Measurements from ENCODE around the gene RNF8. TPM values are rescaled to one million over a fixed set of nuclear protein-coding genes. Genes with fewer than 3 reads are reported as not detected.
"Not testable (repeated sequence)": the region's sequence is repeated elsewhere in the genome, so short reads cannot be mapped to it uniquely, and the experiment has no call there.

RNF8 gene
- total and polyA plus RNA-seq, 2 donors (not counting 3 experiments of a cell fraction or from before 2014, with no cell fraction given) = 16.6 to 27.3 TPM

DNA sequence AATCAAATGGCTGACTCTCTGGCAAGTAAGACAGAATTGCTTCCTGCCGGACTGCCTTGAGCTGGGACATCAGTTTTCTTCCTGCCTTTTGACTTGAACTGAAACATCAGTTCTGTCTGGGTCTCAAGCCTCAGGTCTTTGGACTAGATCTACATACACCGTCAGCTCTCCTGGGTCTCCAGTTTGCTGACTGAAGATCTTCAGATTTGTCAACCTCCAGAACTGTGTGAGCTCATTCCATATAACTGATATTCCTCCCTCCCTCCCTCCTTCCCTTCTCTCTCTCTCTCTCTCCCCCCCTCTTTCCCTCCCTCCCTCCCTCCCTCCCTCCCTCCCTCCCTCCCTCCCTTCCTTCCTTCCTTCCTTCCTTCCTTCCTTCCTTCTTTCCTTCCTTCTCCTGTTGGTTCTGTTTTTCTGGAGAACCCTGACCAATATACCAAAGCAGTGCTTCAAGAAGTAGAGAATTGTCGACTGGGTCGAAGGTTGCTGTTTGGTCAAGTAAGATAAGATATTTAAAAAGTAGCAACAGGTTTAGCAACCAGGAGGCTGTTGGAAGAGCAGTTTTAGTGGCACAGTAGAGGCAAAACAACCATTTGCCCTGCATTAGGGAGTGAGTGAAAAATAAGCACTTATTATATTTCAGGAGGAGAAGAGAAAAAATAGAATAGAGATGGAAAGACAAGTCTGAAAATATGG is 46.2 kb downstream of the RNF8 start:
- H3K36me3 ChIP-seq (ENCODE audit: control insufficient read depth in 2 of 2, extremely low read depth in 1 of 2, insufficient read depth in 2 of 2, low read length in 2 of 2) = peaks cover 0 to 3% of the 10 kb centered on the region in 2 experiments
- intact Hi-C loops (cut with micrococcal nuclease) (loop anchor here (2.0 kb wide), 1 partner anchor 27 kb away; no protein-coding TSS in a partner anchor), dilution Hi-C loops (cut with MboI; ENCODE audit: extremely low pct_ligation_motif_present, low sequenced_read_pairs) (no loop called here)
- H3K79me2 ChIP-seq (ENCODE audit: control insufficient read depth, insufficient read depth, low read length) = no peaks in the 10 kb centered on the region
- DNase-seq (ENCODE audit: low read depth, low spot score) = no peak
- no peaks in the 10 kb centered on the region for H3K4me1 ChIP-seq (ENCODE audit: control insufficient read depth, extremely low read depth, insufficient read depth, low read length)
- H3K9ac ChIP-seq (replicated peaks; ENCODE audit: extremely low read depth, insufficient read depth, low read length) = no peak overlapping the region
- no peaks in the 10 kb centered on the region for H3K9me1 ChIP-seq (replicated peaks; ENCODE audit: control insufficient read depth, extremely low read depth, insufficient read depth, low read length)
- no peak overlapping the region for H3K4me3 ChIP-seq (replicated peaks in 1 of 3; ENCODE audit: insufficient read depth in 1 of 3, low read depth in 1 of 3, low read length in 3 of 3)
- no peak for TF ChIP-seq POLR2A (IDR thresholded peaks at IDR 0.05; ENCODE audit: low read depth, low read length)
- TF ChIP-seq, protein P1, sequence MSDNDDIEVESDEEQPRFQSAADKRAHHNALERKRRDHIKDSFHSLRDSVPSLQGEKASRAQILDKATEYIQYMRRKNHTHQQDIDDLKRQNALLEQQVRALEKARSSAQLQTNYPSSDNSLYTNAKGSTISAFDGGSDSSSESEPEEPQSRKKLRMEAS (IDR thresholded peaks at IDR 0.05; ENCODE audit: insufficient read depth, insufficient read length) = no peak
- no peak for TF ChIP-seq JUN (IDR thresholded peaks at IDR 0.05; ENCODE audit: borderline replicate concordance, insufficient read depth, insufficient read length, low read depth)
- no peak for TF ChIP-seq EZH2 (IDR thresholded peaks at IDR 0.05; ENCODE audit: borderline replicate concordance, low read depth, low read length, severe bottlenecking)
- TF ChIP-seq GATA2 (IDR thresholded peaks at IDR 0.05; ENCODE audit: insufficient read depth, insufficient read length, low read depth, low read length) = no peak
- TF ChIP-seq POLR2AphosphoS5 (IDR thresholded peaks at IDR 0.05; ENCODE audit: insufficient read depth, low read depth, low read length) = no peak
- TF ChIP-seq, protein P2, sequence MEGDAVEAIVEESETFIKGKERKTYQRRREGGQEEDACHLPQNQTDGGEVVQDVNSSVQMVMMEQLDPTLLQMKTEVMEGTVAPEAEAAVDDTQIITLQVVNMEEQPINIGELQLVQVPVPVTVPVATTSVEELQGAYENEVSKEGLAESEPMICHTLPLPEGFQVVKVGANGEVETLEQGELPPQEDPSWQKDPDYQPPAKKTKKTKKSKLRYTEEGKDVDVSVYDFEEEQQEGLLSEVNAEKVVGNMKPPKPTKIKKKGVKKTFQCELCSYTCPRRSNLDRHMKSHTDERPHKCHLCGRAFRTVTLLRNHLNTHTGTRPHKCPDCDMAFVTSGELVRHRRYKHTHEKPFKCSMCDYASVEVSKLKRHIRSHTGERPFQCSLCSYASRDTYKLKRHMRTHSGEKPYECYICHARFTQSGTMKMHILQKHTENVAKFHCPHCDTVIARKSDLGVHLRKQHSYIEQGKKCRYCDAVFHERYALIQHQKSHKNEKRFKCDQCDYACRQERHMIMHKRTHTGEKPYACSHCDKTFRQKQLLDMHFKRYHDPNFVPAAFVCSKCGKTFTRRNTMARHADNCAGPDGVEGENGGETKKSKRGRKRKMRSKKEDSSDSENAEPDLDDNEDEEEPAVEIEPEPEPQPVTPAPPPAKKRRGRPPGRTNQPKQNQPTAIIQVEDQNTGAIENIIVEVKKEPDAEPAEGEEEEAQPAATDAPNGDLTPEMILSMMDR (IDR thresholded peaks at IDR 0.05; ENCODE audit: extremely low read depth in 1 of 2, insufficient read depth in 1 of 2, low read depth in 1 of 2, low read length in 2 of 2) = no peak
- TF ChIP-seq MYC (IDR thresholded peaks at IDR 0.05; ENCODE audit: low read depth, low read length) = no peak
- TF ChIP-seq FOS (IDR thresholded peaks at IDR 0.05; ENCODE audit: borderline replicate concordance, insufficient read depth, low read length) = no peak
- no TSS peak for BruUV-seq (replicated peaks)
- ChIA-PET CTCF (interaction anchor here (0.5 to 0.8 kb wide), 2 partner anchors 15 to 410 kb away, joined by 3 read pairs; no protein-coding TSS in a partner anchor), POLR2A (interaction anchor here (0.7 kb wide), 1 partner anchor 12 kb away, joined by 3 read pairs; no protein-coding TSS in a partner anchor)
- peaks cover 0 to 1% of the 10 kb centered on the region in 2 experiments for H3K27me3 ChIP-seq (ENCODE audit: control insufficient read depth in 2 of 2, insufficient read depth in 2 of 2, low read length in 2 of 2)
- no peak overlapping the region for H2AFZ ChIP-seq (ENCODE audit: low read depth, low read length)
- H4K20me1 ChIP-seq (replicated peaks; ENCODE audit: control insufficient read depth, extremely low read depth, insufficient read depth, low read length) = no peaks in the 10 kb centered on the region
- H3K9me3 ChIP-seq (replicated peaks; ENCODE audit: control insufficient read depth, insufficient read depth, low read length) = no peaks in the 10 kb centered on the region
- H3K27ac ChIP-seq (ENCODE audit: insufficient read depth, low read depth, low read length) = no peak overlapping the region
- H3K4me2 ChIP-seq (ENCODE audit: insufficient read depth, low read length) = no peak overlapping the region
- FAIRE-seq = no peak

DNA sequence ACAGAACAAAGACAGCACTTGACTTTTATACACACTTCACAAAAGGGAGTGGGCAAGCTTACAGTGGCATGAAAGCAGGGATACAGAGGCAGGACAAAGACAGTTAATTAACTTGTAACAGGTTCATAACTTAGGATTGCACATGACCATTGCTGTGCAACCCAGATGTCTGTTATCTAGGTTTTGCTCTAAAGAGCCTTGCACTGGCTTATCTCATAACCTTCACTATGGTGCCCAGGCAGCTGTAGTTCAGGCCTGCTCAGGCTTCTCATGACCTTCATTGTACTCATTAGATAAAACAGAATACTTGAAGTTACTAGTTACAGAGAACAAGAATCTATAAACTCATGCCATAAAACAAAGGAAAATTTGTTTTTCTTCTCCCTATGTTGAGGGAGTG is 47.9 kb downstream of the RNF8 start:
- dilution Hi-C loops (cut with MboI; ENCODE audit: extremely low pct_ligation_motif_present, low sequenced_read_pairs); BruUV-seq (replicated peaks); H3K9me3 ChIP-seq (replicated peaks; ENCODE audit: control insufficient read depth, insufficient read depth, low read length); H3K4me3 ChIP-seq (replicated peaks in 1 of 3; ENCODE audit: insufficient read depth in 1 of 3, low read depth in 1 of 3, low read length in 3 of 3); H3K9me1 ChIP-seq (replicated peaks; ENCODE audit: control insufficient read depth, extremely low read depth, insufficient read depth, low read length); DNase-seq (ENCODE audit: low read depth, low spot score); H3K9ac ChIP-seq (replicated peaks; ENCODE audit: extremely low read depth, insufficient read depth, low read length); H3K79me2 ChIP-seq (ENCODE audit: control insufficient read depth, insufficient read depth, low read length); H2AFZ ChIP-seq (ENCODE audit: low read depth, low read length); H4K20me1 ChIP-seq (replicated peaks; ENCODE audit: control insufficient read depth, extremely low read depth, insufficient read depth, low read length); H3K27me3 ChIP-seq (ENCODE audit: control insufficient read depth in 2 of 2, insufficient read depth in 2 of 2, low read length in 2 of 2); H3K36me3 ChIP-seq (ENCODE audit: control insufficient read depth in 2 of 2, extremely low read depth in 1 of 2, insufficient read depth in 2 of 2, low read length in 2 of 2); POLR2A ChIA-PET; H3K27ac ChIP-seq (ENCODE audit: insufficient read depth, low read depth, low read length); H3K4me1 ChIP-seq (ENCODE audit: control insufficient read depth, extremely low read depth, insufficient read depth, low read length); H3K4me2 ChIP-seq (ENCODE audit: insufficient read depth, low read length); intact Hi-C loops (cut with micrococcal nuclease); FAIRE-seq: not testable (repeated sequence)
- CTCF ChIA-PET = interaction anchor here (0.9 kb wide), 1 partner anchor 9 kb away, joined by 3 read pairs; no protein-coding TSS in a partner anchor
